Omental fat pad (tissue), 4 donors: ENCODE data around the gene EVX2. TPM values are rescaled to one million over a fixed set of nuclear protein-coding genes. Genes with fewer than 3 reads are reported as not detected.

Source experiments
- ATAC-seq: fragments of 150-250 bp; one replicate; pipeline ENCODE4 v1.9.1; 2016; ENCODE audit warnings: mild to moderate bottlenecking, moderate library complexity; ENCODE audit not compliant: low FRiP score
- DNase-seq: peaks from one replicate; pipeline ENCODE4 v3.0.0-alpha.2; 2019; ENCODE audit warnings: low spot score
- total RNA-seq, 4 donors: library from RNA; depleted of rRNA; stranded (reverse); fragments of >200 nt; gene quantifications; one replicate each; pipeline ENCODE4 v1.1.0, GENCODE V29; 2016
- TF ChIP-seq, protein P1 (sequence below), 3 donors: fragments of 450-650 bp; IDR thresholded peaks; one replicate each; pipeline ENCODE4 v1.5.1; 2016 to 2017; ENCODE audit warnings: antibody characterized with exemption in 3 of 3, mild to moderate bottlenecking in 3 of 3, moderate library complexity in 2 of 3

The EVX2 gene
- total RNA-seq, 4 donors from 2014 or later: not detected

DNA sequence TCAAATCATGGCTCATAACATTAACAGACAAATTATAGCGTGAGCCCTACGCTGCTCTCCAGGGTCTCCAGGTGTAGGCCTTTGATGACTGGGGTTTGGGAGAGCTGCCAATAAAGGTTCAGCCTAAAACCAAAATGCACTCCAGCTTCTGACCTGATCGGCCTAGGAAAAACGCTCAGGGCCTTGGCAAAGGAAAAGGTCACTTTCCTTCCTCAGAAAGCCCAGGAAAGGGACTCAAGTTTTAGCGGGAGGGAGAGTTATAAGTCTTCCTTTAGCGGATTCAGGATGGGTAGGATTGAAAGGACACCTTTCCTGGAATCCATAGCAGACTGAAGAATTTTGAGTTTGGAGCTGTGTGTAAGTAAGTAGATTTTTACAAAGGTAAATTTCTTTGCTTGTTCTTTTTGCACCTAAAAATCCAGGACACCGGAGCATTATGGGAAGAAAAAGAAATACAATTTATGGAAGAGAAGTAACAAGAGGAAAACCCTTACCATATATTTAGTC, 8.8 kb downstream of the EVX2 start:
- no peak for ATAC-seq
- TF ChIP-seq, protein P1, sequence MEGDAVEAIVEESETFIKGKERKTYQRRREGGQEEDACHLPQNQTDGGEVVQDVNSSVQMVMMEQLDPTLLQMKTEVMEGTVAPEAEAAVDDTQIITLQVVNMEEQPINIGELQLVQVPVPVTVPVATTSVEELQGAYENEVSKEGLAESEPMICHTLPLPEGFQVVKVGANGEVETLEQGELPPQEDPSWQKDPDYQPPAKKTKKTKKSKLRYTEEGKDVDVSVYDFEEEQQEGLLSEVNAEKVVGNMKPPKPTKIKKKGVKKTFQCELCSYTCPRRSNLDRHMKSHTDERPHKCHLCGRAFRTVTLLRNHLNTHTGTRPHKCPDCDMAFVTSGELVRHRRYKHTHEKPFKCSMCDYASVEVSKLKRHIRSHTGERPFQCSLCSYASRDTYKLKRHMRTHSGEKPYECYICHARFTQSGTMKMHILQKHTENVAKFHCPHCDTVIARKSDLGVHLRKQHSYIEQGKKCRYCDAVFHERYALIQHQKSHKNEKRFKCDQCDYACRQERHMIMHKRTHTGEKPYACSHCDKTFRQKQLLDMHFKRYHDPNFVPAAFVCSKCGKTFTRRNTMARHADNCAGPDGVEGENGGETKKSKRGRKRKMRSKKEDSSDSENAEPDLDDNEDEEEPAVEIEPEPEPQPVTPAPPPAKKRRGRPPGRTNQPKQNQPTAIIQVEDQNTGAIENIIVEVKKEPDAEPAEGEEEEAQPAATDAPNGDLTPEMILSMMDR (IDR thresholded peaks at IDR 0.05): no peak
- no peak for DNase-seq

DNA sequence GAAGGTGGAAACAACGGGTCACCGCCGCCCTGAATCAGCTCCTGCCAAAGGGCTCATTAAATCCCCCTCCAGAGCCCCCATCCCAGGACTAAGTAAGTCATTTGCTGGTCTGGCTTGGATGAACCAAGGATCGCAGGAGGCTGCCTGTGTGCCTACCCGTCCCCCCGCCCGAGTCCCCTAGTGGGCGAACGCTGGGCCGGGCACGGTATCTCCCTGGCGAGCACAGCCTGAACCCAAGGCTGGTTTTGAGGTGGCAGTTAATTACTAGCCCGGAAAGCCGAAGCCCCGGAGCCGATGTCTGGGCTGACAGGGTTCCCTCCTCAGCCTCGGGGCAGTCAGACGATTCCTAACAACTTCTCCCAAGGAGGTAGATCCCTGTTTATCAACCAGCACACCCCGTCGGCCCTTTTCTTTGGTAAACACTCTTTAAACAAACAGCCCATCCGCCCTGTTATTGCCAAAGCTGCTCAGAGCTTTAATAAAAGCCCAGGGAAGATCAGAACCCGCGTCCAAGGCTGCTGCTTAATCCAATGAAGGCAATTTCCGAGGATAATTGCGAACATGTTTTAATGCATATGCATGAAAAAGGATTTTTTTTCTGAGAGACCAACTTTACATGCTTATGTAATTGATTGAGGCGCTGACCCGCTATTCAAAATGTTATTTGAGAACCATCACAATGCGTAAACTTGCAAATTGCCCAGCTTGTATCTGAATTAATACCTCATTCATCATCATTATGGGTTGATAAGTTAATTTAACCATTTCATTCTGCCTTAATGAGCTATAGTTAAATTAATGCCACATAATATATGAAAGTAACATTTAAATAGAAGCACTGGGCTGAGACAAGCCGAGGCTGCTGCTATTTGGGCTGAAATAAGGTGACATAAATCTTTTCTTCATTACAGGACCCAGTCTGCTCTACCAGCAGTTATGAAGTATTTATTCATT, 10.5 kb downstream of the EVX2 start:
- TF ChIP-seq, protein P1 (IDR thresholded peaks at IDR 0.05): no peak
- DNase-seq (no peak), ATAC-seq (no peak)

DNA sequence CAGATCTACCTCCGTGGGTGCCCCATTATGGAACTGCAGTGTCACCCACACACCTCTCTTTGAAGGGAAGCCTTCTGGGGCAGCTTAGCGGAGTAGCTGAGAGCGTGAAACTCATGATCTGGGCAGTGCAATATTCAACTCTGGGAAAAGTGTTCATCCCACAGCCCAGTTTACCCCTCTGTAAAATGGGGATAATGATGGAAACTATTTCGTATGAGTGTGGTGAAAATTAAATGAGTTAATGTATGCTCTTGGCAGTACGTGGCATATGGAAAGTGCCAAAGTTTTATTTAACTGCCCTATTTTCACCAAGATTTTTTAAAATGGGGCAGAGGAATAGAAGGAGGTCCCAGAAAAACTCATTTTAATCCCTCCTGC, 11.5 kb downstream of the EVX2 start:
- TF ChIP-seq, protein P1 (IDR thresholded peaks at IDR 0.05): no peak
- DNase-seq (no peak), ATAC-seq (no peak)

DNA sequence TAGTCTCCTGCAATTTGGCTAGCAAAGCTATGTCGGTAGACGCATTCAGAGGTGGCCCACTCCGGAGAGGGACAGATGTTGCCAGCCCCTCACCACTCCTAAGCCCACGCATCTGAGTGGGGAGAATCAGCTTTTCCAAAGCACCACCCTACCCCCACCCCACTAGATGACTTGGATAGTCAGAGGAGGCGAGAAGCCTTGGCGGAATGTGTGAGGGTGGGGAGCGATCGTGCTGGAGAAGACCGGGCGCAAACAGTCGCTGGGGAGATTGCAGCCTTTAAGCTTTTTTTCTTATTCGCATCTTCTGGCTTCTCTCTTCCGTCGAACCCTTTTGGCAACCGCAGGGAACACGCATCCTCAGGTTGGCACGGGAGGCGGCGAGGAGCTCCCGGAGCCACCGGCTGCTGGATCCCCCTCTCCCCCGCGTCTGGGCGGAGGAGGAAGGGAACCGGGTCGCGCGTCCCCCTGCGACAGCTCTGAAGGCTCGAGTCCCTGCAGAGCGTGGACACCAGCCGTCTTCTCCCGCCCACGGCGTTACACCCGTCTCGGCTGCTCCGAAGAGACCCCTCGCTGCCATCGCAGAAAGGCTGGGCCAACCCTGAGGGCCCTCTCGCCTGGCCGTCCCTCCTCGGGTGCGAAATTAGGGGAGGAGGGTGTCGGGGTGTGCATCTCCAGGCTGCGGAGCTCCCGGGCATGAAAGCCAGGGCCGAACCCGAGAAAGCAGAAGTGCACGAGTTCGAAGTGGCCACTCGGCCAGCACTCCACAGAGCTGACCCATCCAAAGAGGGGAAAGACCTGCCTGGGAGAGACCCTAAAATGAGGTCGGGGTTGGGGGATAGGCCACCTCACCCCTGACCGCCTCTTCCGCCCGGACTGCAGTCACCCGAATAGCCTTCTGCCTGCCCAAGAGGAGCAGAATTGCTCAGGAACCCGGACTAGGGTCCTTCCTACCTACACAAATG, 12.2 kb downstream of the EVX2 start:
- TF ChIP-seq, protein P1 (IDR thresholded peaks at IDR 0.05): no peak
- no peak for DNase-seq
- no peak for ATAC-seq

DNA sequence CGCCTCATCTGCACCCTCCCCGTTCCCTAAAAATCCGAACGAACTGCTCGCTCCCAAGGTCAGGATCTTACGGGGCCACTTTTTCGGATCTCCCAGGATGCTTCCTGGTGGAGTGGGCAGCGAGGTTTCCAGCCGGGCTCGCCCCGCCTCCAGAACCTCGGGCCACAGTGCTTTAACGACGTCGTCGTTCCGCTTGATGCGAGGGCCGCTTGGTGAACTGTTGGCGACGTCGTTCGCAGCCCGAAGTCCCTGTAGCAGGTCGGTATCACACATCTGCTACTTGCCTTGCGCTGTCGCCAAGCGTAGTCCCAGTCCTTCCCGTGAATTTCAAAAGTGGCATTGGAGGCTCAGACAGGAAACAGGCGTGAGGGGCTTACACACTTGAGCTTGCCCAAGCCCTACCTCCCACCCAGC, 15.3 kb downstream of the EVX2 start:
- DNase-seq (no peak), ATAC-seq (no peak)
- TF ChIP-seq, protein P1 (IDR thresholded peaks at IDR 0.05): no peak

DNA sequence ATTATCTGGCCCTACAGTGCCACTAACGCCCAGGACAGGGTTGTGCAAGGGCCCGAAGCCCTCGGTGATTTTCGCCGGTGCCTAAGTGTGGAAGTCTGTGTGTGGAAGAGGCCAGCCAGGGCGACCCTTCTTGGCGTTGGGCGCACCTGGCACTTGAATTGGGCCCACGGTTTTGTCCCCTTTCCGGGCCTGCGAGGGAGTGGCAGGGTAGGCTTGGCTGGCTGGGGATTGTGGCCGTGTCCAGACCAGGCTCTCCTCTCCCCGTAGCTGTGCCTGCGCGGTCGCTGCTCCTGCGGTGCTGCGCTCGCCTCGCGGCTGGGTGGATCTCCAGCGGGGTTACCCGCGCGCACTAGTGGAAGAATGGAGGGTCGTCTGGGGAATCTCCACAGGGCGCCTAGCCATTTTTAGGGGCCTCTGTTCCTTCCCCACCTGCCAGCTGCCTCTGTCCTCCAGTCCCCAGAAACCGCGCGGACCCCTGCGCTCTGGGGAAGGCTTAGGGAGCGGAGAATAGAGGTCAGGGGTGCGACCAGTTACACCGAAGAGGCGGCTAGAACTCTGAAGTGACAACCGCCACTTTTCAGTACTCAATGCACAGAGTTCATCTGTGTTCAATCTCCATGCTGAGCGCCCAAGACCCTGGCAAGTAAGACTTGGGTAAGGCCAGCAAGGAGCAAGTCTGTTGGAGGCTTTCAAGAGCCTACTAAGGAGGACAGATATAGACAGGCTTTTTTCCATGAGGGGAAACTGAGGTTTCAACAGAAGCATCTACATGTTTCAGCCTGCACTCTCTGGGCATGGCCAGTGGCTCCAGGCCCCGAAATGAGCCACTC, 16.0 kb downstream of the EVX2 start:
- no peak for ATAC-seq
- no peak for DNase-seq
- TF ChIP-seq, protein P1 (IDR thresholded peaks at IDR 0.05): no peak
